ENCODE measurements around the gene ACMSD. TPM values are rescaled to one million over a fixed set of nuclear protein-coding genes. Genes with fewer than 3 reads are reported as not detected.

The ACMSD gene
- total and polyA plus RNA-seq, 2 experiments from 2014 or later: 6.7 to 8.6 TPM

GRCh38 chr2:134792186-134792585, 46.2 kb upstream of the ACMSD start:
- no peaks in the 10 kb centered on the region for H4K20me1 ChIP-seq (ENCODE audit: insufficient read depth, poor library complexity, severe bottlenecking)
- no peaks in the 10 kb centered on the region for H3K4me1 ChIP-seq (ENCODE audit: insufficient read depth)
- no peak overlapping the region for H2AFZ ChIP-seq
- no peak overlapping the region for H3K4me3 ChIP-seq
- no peaks in the 10 kb centered on the region for H3K27me3 ChIP-seq
- H3K9me2 ChIP-seq (replicated peaks; ENCODE audit: insufficient read depth): no peaks in the 10 kb centered on the region
- H3K36me3 ChIP-seq (replicated peaks; ENCODE audit: insufficient read depth, low read depth): no peaks in the 10 kb centered on the region
- no peaks in the 10 kb centered on the region for H3K79me2 ChIP-seq
- H3K27ac ChIP-seq: no peak overlapping the region
- no peaks in the 10 kb centered on the region for H3K9me3 ChIP-seq (ENCODE audit: low read depth)
- DNase-seq (ENCODE audit: low spot score): no peak
- 63% methylated on average over 4 of the region's 4 CpGs for WGBS (ENCODE audit: low lambda C conversion rate, missing lambda C conversion rate)
- TF ChIP-seq EZH2 (IDR thresholded peaks at IDR 0.05; ENCODE audit: borderline replicate concordance) (no peak), EZH2phosphoT487 (IDR thresholded peaks at IDR 0.05; ENCODE audit: low read depth, severe bottlenecking, unreplicated experiment) (no peak)
- TF ChIP-seq, protein P1, sequence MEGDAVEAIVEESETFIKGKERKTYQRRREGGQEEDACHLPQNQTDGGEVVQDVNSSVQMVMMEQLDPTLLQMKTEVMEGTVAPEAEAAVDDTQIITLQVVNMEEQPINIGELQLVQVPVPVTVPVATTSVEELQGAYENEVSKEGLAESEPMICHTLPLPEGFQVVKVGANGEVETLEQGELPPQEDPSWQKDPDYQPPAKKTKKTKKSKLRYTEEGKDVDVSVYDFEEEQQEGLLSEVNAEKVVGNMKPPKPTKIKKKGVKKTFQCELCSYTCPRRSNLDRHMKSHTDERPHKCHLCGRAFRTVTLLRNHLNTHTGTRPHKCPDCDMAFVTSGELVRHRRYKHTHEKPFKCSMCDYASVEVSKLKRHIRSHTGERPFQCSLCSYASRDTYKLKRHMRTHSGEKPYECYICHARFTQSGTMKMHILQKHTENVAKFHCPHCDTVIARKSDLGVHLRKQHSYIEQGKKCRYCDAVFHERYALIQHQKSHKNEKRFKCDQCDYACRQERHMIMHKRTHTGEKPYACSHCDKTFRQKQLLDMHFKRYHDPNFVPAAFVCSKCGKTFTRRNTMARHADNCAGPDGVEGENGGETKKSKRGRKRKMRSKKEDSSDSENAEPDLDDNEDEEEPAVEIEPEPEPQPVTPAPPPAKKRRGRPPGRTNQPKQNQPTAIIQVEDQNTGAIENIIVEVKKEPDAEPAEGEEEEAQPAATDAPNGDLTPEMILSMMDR (IDR thresholded peaks at IDR 0.05; ENCODE audit: poor library complexity): no peak
- no peak overlapping the region for H3K4me2 ChIP-seq

- Histone ChIP-seq H4K20me1 (ENCODE audit: insufficient read depth, poor library complexity, severe bottlenecking) (no peaks in the 10 kb centered on the region), H3K4me3 (no peak overlapping the region), H3K4me2 (no peak overlapping the region), H3K4me1 (ENCODE audit: insufficient read depth) (no peaks in the 10 kb centered on the region), H2AFZ (no peak overlapping the region), H3K9me2 (replicated peaks; ENCODE audit: insufficient read depth) (no peaks in the 10 kb centered on the region), H3K9me3 (ENCODE audit: low read depth) (no peaks in the 10 kb centered on the region), H3K36me3 (replicated peaks; ENCODE audit: insufficient read depth, low read depth) (no peaks in the 10 kb centered on the region), H3K27ac (no peak overlapping the region), H3K27me3 (no peaks in the 10 kb centered on the region), H3K79me2 (no peaks in the 10 kb centered on the region)
- no peak for DNase-seq (ENCODE audit: low spot score)
- TF ChIP-seq, protein P1 (IDR thresholded peaks at IDR 0.05; ENCODE audit: poor library complexity): no peak
- TF ChIP-seq EZH2phosphoT487 (IDR thresholded peaks at IDR 0.05; ENCODE audit: low read depth, severe bottlenecking, unreplicated experiment): no peak
- no peak for TF ChIP-seq EZH2 (IDR thresholded peaks at IDR 0.05; ENCODE audit: borderline replicate concordance)
- 50% methylated on average over 4 of the region's 4 CpGs for WGBS (ENCODE audit: low lambda C conversion rate, missing lambda C conversion rate)
These were observed 42.7 kb upstream of the ACMSD start for GRCh38 chr2:134795765-134796164.

DNA sequence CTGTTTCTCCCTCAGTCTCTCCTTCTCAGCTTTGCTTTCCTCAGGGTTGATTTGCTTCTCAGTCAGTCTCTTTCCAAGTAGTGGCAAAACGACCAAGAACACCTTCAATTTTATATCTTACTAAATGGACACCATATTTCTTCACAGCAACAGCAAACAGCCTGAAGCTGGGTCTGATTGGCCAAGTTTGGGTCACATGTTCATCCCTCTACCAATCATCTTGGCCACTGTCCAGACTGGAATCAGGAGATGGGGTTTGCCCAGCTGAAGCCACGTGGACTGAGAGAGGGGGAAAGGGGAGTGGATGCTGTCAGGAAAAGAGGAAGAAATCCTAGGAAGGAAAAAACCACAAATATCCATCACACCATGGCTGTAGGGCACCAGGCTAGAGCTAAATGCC, 42.0 kb upstream of the ACMSD start:
- Histone ChIP-seq H3K4me3 (no peak overlapping the region), H3K9me3 (ENCODE audit: low read depth) (no peaks in the 10 kb centered on the region), H3K4me1 (ENCODE audit: insufficient read depth) (no peaks in the 10 kb centered on the region), H4K20me1 (ENCODE audit: insufficient read depth, poor library complexity, severe bottlenecking) (no peaks in the 10 kb centered on the region), H3K9me2 (replicated peaks; ENCODE audit: insufficient read depth) (no peaks in the 10 kb centered on the region), H3K79me2 (no peaks in the 10 kb centered on the region), H3K27me3 (no peaks in the 10 kb centered on the region), H3K4me2 (no peak overlapping the region), H2AFZ (no peak overlapping the region), H3K36me3 (replicated peaks; ENCODE audit: insufficient read depth, low read depth) (no peaks in the 10 kb centered on the region), H3K27ac (no peak overlapping the region)
- no peak for DNase-seq (ENCODE audit: low spot score)
- WGBS (ENCODE audit: low lambda C conversion rate, missing lambda C conversion rate): 82% methylated on average over 2 of the region's 2 CpGs
- TF ChIP-seq, protein P1 (IDR thresholded peaks at IDR 0.05; ENCODE audit: poor library complexity): no peak
- no peak for TF ChIP-seq EZH2phosphoT487 (IDR thresholded peaks at IDR 0.05; ENCODE audit: low read depth, severe bottlenecking, unreplicated experiment)
- TF ChIP-seq EZH2 (IDR thresholded peaks at IDR 0.05; ENCODE audit: borderline replicate concordance): no peak

GRCh38 chr2:134799936-134800335, 38.5 kb upstream of the ACMSD start:
- H3K36me3 ChIP-seq (replicated peaks; ENCODE audit: insufficient read depth, low read depth): no peaks in the 10 kb centered on the region
- no peaks in the 10 kb centered on the region for H3K27me3 ChIP-seq
- TF ChIP-seq EZH2phosphoT487 (IDR thresholded peaks at IDR 0.05; ENCODE audit: low read depth, severe bottlenecking, unreplicated experiment): no peak
- TF ChIP-seq, protein P1 (IDR thresholded peaks at IDR 0.05; ENCODE audit: poor library complexity): no peak
- no peak for TF ChIP-seq EZH2 (IDR thresholded peaks at IDR 0.05; ENCODE audit: borderline replicate concordance)
- 89% methylated on average over 3 of the region's 3 CpGs for WGBS (ENCODE audit: low lambda C conversion rate, missing lambda C conversion rate)
- H3K4me2 ChIP-seq: no peak overlapping the region
- no peak overlapping the region for H3K4me3 ChIP-seq
- H2AFZ ChIP-seq: no peak overlapping the region
- H3K27ac ChIP-seq: no peak overlapping the region
- no peaks in the 10 kb centered on the region for H3K9me3 ChIP-seq (ENCODE audit: low read depth)
- no peaks in the 10 kb centered on the region for H3K4me1 ChIP-seq (ENCODE audit: insufficient read depth)
- no peaks in the 10 kb centered on the region for H3K79me2 ChIP-seq
- no peaks in the 10 kb centered on the region for H4K20me1 ChIP-seq (ENCODE audit: insufficient read depth, poor library complexity, severe bottlenecking)
- DNase-seq (ENCODE audit: low spot score): no peak
- H3K9me2 ChIP-seq (replicated peaks; ENCODE audit: insufficient read depth): no peaks in the 10 kb centered on the region
